GM08714 (cell line): ENCODE results near the gene VMO1.

Experiments used
- H3K4me3 ChIP-seq: fragments of 200-500 bp; sonication (Bioruptor generic); 2 replicates; pipeline ENCODE4 v1.5.1; 2014; ENCODE audit warnings: mild to moderate bottlenecking, low read length, inconsistent platforms
- ZNF274 ChIP-seq: IDR thresholded peaks from 2 replicates; pipeline ENCODE4 v1.6.1; 2012; ENCODE audit warnings: mild to moderate bottlenecking, low read depth, low read length

The VMO1 gene

DNA sequence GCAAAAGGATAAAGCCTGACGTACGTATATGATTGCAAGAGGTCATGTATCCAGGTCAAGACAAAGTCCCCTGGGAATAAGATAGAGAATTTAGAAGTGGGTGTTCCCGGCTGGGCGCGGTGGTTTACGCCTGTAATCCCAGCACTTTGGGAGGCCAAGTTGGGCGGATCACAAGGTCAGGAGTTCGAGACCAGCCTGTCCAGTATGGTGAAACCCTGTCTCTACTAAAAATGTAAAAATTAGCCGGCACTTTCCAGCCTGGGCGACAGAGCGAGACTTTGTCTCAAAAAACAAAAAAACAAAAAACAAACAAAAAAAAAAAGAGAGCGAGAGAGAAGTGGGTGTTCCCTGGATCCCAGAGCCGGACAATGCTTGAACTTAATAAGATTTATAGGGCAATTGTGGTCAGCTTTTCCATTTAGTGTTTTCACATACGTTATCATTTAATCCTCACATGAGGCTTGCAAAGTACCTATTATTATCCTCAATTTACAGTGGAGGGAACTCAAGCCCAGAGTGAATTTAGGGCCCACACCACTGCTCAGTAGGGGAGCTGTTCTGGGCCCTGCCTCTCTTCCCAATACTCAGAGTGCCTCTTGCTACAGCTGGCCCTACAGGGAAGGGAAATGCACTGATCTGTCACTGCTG lies 2.1 kb upstream of the VMO1 start:
- H3K4me3 ChIP-seq, result no peak overlapping the region
- no peak for TF ChIP-seq ZNF274

DNA sequence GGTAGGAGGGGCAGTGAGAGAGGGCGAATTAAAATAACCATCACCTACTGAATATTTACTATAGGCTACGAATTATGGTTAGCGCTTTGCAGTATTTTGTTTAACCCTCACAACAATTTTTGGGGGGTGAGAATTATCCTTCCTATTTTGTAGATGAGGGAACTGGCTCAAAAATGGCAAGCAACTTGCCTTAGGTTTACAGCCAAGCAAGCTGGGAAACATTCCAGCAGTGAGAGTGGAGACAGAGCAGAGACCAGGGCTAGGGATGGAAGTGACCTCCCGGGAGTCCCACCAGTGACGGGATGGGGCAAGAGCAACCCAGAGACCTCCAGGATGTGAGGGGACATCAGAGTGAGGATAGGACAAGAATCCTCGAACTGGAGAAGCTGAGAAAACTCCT lies 352 bp upstream of the VMO1 start:
- no peak for TF ChIP-seq ZNF274
- H3K4me3 ChIP-seq, result no peak overlapping the region

DNA sequence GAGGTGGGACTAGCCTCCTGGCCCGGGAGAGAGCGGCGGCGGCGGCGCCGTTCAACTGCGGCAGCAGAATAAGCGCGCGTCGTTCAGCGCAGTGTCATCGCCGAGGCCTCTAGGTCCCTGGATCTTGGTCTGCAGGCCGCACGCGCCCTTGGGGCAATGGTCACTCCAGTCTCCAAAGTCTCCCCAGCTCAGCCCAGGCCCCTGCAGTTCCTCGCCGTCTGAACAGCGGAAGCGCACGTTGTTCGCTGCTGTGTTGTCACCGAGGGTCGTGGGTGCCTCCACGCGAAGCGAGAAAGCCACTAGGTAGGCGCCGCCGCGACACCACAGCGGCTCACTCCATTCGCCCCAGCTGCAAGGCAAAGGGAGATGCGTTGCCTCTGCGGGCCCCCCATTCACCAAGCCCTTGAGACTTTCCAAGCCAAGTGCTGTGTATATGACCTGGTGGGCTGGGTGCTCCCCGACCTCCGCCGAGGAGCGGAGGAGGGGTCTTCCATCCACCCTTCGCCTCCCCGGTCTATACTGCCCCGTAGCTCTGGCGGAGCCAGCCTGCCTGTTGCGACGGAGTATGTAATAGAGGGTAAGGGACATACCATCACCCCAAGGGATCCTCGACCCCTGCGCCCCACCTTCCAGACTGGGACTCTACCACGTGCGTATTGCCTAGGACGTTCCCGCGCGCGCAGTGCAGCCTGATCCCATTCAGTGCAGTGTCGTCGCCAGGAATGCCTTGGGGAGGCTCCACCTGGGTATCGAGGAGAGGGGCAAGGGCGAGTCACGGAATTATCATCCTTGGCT lies 656 bp downstream of the VMO1 start:
- TF ChIP-seq ZNF274, result no peak
- no peak overlapping the region for H3K4me3 ChIP-seq

DNA sequence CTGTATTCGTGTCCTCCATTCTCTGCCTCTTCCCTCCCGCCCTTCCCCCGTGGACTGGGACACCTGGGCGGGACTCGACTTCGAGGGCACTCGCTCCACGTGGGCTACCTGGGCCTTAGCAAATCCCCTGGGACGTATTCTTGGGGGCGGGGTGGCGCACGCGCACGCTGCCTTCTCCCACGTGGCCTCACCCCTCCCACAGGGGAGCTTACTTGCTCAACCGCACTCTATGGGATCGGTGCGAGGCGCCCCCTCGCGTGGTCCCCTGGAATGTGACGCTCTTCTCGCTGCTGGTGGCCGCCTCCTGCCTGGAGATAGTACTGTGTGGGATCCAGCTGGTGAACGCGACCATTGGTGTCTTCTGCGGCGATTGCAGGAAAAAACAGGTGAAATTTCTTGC lies 3.5 kb downstream of the VMO1 start:
- no peak for TF ChIP-seq ZNF274
- H3K4me3 ChIP-seq, result no peak overlapping the region

DNA sequence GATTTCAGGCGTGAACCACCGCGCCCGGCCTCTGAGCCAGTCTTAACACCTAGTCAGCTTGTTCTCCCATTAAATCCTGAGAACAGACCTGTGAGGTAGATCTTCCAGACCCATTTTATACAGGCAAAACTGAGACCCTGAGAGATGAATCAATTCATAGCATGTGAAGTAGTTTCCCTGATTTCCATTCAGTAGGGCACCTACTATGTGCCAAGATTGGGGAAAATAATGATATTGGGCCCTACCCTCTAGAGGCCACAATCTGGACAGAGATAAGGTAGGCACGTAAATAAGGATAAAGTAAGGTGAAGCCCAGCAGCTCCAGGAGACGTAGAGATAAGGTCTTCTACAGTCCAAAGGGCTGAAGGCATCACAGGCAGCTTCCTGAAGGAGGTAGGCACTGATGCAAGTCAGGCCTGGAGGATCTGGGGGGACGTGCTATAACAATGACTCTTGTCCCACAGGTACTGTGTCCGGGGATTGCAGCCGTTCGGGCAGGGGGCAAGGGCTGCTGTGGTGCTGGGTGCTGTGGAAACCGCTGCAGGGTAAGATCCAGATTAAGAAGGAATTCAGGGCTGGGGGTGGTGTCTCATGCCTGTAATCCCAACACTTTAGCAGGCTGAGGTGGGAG lies 5.7 kb downstream of the VMO1 start:
- TF ChIP-seq ZNF274, result no peak

DNA sequence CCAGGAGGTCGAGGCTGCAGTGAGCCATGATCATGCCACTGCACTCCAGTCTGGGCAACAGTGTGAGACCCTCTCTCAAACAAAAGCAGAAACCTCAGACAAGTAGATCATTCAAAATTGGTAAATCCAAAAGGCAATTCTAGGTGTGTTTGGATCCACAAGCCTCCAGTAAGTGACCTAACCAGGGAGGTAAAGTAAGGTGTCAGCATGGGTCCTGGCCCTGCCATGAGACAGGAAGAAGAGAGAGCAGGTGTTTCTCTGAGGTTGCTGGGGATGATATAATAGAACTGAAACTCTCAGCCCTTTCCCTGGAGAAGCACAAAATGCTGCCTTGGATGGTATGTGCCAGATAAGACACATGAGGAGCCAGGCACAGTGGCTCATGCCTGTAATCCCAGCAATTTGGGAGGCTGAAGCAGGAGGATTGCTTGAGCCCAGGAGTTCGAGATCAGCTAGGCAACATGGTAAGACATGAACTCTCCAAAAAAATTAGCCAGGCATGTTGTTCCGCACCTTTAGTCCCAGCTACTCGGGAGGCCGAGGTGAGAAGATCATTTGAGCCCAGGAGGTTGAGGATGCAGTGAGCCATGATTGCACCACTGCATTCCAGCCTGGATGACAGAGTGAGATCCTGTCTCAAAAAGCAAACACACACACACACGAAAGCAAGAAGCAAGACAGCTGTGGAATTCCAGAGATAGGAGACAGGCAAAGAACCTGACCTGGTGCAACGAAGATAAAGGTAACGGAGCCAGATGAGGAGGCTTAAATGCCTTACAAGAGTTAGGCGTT lies 8.0 kb downstream of the VMO1 start:
- no peak for TF ChIP-seq ZNF274
- no peak overlapping the region for H3K4me3 ChIP-seq

More for the DNA sequence above, 5.7 kb downstream of the VMO1 start:
- H3K4me3 ChIP-seq, result no peak overlapping the region

DNA sequence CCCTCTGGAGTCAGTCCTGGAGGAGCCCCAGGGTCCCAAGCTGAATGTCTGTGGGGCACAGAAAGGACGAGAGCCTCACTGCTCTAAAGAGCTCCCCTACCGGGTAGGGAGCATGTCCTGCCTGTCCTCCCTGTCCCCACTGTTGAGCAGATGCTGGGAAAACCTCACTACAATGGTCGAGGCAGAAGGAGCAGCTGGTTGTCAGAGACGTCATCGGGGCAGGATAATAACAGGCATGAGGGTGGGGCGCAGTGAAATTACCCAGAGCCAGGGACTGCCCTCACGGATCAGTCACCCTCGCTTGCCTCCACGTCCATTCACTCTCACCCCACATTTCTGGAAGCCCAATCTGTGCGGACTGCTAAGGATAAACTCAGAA lies 13.9 kb downstream of the VMO1 start:
- TF ChIP-seq ZNF274, result no peak

DNA sequence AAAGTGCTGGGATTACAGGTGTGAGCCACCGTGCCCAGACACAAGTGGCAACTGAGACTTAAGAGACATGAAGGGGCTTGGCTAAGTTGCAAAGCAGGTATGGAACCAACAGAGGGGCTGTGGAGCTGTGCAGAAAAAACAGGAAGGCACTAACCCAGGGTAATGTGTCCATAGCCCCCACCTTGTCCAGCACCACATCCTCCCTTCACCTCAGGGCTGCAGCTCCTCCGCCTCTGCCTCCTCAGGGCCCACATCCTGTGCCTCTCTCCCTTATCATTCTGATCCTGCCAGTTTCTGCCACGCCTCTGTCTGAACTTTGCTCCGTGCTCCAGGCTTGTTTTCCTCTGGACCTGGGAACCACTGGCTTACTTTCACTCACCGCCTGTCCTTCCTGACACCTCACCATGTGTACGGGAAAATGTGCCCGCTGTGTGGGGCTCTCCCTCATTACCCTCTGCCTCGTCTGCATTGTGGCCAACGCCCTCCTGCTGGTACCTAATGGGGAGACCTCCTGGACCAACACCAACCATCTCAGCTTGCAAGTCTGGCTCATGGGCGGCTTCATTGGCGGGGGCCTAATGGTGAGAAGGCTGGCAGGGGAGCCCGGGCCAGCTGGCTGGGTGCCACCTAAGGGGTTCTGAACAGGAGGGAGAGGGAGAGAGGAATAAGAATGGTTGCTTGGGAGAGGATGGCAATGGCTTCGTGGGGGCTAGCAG lies 14.5 kb downstream of the VMO1 start, which contains the start of gene TM4SF5:
Gene TM4SF5, plus strand, starts transcription at position 368 of the 716 bp plus-strand sequence. Its CDS starts 37 bp downstream, at position 405.
- no peak within 1 kb of the TSS for H3K4me3 ChIP-seq
- no peak for TF ChIP-seq ZNF274

More for the DNA sequence above, 13.9 kb downstream of the VMO1 start:
- H3K4me3 ChIP-seq, result no peak overlapping the region

DNA sequence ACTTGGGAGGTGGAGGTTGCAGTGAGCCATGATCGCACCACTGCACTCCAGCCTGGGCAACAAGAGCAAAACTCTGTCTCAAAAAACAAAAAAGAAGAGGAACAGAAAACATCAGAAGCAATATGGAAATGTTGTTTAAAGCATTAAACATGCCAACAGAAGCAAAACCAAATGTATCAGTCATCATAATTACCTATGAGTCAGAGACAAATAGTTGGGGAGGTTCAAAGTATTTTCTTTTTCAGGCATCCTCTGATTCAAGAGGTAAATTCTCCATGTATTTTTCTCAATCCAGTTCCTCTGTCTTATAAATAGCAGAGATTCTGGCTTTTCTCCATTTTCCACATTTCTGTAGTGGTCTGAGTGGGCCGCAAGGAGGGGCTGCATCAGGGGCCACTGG lies 16.5 kb downstream of the VMO1 start:
- H3K4me3 ChIP-seq, result no peak overlapping the region
- no peak for TF ChIP-seq ZNF274

DNA sequence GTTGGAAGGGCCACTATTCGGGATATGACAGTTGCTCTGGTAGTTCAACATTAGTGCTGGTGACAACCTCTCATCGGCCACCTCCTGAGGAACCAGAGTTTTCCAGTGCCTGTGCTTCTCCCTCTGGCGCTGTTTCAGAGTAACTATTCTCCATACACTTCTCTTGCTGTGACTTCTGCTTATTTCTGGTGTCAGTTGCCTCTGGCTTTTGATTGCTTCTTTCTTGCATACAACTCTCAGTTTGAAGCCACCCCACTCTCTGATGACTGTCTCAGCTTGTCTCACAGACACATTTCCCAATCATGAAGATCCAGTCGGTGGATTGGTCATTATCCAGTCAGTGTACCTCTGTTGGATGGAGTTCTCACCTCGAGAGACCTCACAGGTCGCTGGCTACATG lies 17.9 kb downstream of the VMO1 start:
- TF ChIP-seq ZNF274, result no peak
- no peak overlapping the region for H3K4me3 ChIP-seq

DNA sequence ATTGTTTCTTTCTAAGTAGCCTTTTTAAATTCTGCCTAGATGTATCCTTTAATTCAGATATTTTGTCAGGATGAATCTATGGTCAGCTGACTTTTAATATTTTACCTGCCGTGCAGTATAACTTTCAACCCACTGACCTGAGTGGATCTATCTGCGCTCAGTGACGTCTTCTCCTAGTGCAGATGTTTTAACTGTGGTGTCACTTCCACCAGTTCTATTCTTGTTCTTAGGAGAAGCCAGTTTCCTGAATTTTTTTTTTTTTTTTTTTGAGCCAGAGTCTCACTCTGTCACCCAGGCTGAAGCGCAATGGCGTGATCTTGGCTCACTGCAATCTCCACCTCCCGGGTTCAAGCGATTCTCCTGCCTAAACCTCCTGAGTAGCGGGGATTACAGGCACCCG lies 19.4 kb downstream of the VMO1 start:
- no peak for TF ChIP-seq ZNF274
- H3K4me3 ChIP-seq, result no peak overlapping the region

DNA sequence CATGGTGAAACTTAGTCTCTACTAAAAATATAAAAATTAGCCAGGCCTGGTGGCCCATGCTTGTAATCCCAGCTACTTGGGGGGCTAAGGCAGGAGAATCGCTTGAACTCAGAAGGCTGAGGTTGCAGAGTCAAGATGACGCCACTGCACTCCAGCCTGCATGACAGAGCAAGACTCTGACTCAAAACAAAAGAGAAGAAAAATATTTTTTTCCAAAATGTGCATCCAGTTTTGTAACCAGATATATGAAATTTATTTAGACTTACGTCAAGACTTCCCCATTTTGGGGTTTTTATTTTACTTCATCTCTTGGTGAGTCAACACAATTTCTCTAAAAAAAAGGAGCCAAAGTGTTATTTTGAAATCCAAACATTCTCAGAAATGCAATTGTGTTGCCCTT lies 20.0 kb downstream of the VMO1 start:
- no peak for TF ChIP-seq ZNF274
- no peak overlapping the region for H3K4me3 ChIP-seq

DNA sequence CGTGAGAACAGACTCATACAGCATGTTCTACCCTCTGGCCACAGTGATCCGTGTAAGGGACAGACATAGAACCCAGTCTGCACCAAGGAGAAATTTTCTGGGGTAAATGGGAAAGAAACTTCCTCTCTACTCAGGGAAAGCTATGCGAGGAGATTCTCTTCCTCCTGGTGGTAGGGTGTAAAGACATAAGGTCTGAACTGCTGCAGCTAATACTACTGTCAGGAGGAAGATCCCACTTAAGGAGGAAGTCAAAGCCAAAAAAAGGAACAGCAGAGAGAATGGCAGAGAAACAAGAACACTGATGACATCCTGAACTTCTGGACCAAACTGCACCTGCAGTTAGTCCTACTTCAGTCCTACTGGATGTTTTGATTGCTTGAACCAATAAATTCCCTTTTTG lies 21.6 kb downstream of the VMO1 start:
- TF ChIP-seq ZNF274, result no peak
- H3K4me3 ChIP-seq, result no peak overlapping the region
